Measurements from ENCODE around the gene RGMB.
A peak's percentile ranks its signal among the peaks of the same experiment; 100 is the strongest.

Gene RGMB

DNA sequence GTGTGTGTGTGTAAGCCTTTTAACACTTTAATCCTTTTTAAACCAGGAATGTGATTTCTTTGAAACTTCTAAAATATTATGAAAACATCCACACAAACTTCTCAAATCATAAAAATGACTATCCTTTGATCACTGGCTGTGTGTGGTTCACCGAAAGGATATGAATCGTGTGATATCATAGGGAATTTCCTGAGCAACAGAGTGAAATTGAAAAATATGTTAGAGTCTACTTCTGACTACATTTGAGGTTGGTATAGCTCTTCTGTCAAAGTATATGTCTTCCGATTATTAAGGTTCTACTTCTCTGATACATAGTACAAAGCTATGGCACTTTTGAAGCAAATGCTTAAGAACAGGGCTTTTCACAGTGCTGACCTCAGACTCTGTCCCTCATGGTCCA is 40.3 kb downstream of the RGMB start:
- TF ChIP-seq CTCF (IDR thresholded peaks at IDR 0.05; ENCODE audit: insufficient read depth, missing control alignments): no peak
- FAIRE-seq: no peak

GRCh38 chr5:98816582-98817222 is 43.2 kb downstream of the RGMB start:
- no peak for TF ChIP-seq CTCF (IDR thresholded peaks at IDR 0.05; ENCODE audit: insufficient read depth, missing control alignments)
- DNase-seq (ENCODE audit: insufficient read length, low spot score): no peak
- no peak for FAIRE-seq

More for the DNA sequence above, 40.3 kb downstream of the RGMB start:
- no peak for DNase-seq (ENCODE audit: insufficient read length, low spot score)

GRCh38 chr5:98825582-98826375 is 52.3 kb downstream of the RGMB start:
- DNase-seq (ENCODE audit: insufficient read length, low spot score): no peak
- no peak for TF ChIP-seq CTCF (IDR thresholded peaks at IDR 0.05; ENCODE audit: insufficient read depth, missing control alignments)
- FAIRE-seq: no peak

DNA sequence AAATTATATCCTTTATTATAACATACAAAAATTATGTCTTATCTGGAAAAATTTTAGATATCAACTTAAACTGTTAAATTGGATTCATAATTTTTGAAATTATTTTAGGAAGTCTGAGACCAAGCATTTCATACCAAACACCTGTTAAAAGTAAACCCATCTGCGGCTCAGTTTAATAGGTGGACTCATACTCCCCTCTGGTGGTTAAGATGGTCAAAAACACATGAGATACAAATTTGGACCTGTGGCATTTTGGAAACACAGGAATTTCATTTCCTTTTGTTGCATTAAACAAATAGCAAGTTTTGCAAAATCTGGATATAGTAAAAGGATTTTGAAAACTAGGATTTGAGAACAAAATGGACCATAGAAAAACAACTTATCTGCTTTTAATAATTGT is 53.7 kb downstream of the RGMB start:
- DNase-seq (ENCODE audit: insufficient read length, low spot score) (no peak), FAIRE-seq (peak; percentile 64)
- TF ChIP-seq CTCF (IDR thresholded peaks at IDR 0.05; ENCODE audit: insufficient read depth, missing control alignments): peak; percentile 62

GRCh38 chr5:98827588-98828284 is 54.3 kb downstream of the RGMB start:
- FAIRE-seq: no peak
- no peak for TF ChIP-seq CTCF (IDR thresholded peaks at IDR 0.05; ENCODE audit: insufficient read depth, missing control alignments)
- DNase-seq (ENCODE audit: insufficient read length, low spot score): no peak

DNA sequence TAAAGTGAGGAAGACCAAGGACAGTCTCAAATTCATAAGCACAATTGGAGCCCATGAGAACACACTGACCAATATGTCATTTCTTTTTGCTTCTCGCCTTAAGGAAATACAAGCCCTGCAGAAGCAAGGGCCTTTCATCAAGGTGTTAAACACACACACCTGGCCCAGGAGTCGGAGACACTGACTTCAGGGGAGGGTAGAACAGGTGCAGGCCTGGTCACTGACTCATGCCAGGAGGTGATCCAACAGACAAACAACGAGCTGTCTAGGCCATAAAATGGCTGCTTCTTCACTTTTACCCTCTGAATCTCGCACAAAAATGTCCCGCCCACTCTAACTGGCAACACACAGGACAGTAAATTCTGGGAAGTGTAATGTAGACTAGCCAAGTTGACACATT is 62.7 kb downstream of the RGMB start:
- FAIRE-seq: no peak
- no peak for TF ChIP-seq CTCF (IDR thresholded peaks at IDR 0.05; ENCODE audit: insufficient read depth, missing control alignments)
- no peak for DNase-seq (ENCODE audit: insufficient read length, low spot score)

Data from D721Med (cell line).